GM12878 (cell line): ENCODE data around the gene CEP120. TPM values are rescaled to one million over a fixed set of nuclear protein-coding genes. Genes with fewer than 3 reads are reported as not detected.

ENCODE experiments used
- ATF7 ChIP-seq: fragments of 450-650 bp; IDR thresholded peaks from 2 replicates; pipeline ENCODE4 v1.6.1; 2016; ENCODE audit warnings: low read depth, mild to moderate bottlenecking
- CREB1 ChIP-seq: IDR thresholded peaks from 2 replicates; pipeline ENCODE4 v1.6.1; 2012; ENCODE audit warnings: low read depth, mild to moderate bottlenecking, inconsistent platforms
- EZH2 ChIP-seq: IDR thresholded peaks from 2 replicates; pipeline ENCODE4 v1.6.1; 2012; ENCODE audit warnings: low read depth, mild to moderate bottlenecking, control low read depth, inconsistent platforms, low read length, borderline replicate concordance; ENCODE audit not compliant: control insufficient read depth
- GATAD2B ChIP-seq: fragments of 450-650 bp; conservative IDR thresholded peaks from 2 replicates; pipeline ENCODE4 v1.6.1; 2017; ENCODE audit warnings: low read depth, mild to moderate bottlenecking, moderate library complexity
- MEF2A ChIP-seq: IDR thresholded peaks from 2 replicates; pipeline ENCODE4 v1.6.1; 2011; ENCODE audit warnings: low read depth, mild to moderate bottlenecking, low read length, moderate library complexity; ENCODE audit not compliant: insufficient read depth
- POLR2AphosphoS2 ChIP-seq: IDR thresholded peaks from 2 replicates; pipeline ENCODE4 v1.6.1; 2011; ENCODE audit warnings: low read depth, mild to moderate bottlenecking, low read length, improper control_type of control experiment, moderate library complexity
- POU2F2 ChIP-seq: IDR thresholded peaks from 3 replicates; pipeline ENCODE4 v1.6.1; 2011; ENCODE audit warnings: low read depth, mild to moderate bottlenecking, low read length, borderline replicate concordance
- RCOR1 ChIP-seq: conservative IDR thresholded peaks from 2 replicates; pipeline ENCODE4 v1.6.1; 2012; ENCODE audit warnings: low read depth, low read length, improper control_type of control experiment
- SKIL ChIP-seq: fragments of 450-650 bp; IDR thresholded peaks from 2 replicates; pipeline ENCODE4 v1.6.1; 2017; ENCODE audit warnings: mild to moderate bottlenecking, low read depth, inconsistent platforms; ENCODE audit not compliant: poor library complexity, severe bottlenecking
- SMC3 ChIP-seq: IDR thresholded peaks from 2 replicates; pipeline ENCODE4 v1.6.1; 2011; ENCODE audit warnings: low read length, improper control_type of control experiment, borderline replicate concordance
- SREBF2 ChIP-seq: IDR thresholded peaks from 2 replicates; pipeline ENCODE4 v1.6.1; 2012; ENCODE audit warnings: mild to moderate bottlenecking, low read length
- SRF ChIP-seq, 2 experiments: IDR thresholded peaks; 2 replicates each; pipeline ENCODE4 v1.6.1; 2011; ENCODE audit warnings: low read depth in 2 of 2, low read length in 2 of 2, mild to moderate bottlenecking in 1 of 2, moderate library complexity in 1 of 2
- TARDBP ChIP-seq: IDR thresholded peaks from 2 replicates; pipeline ENCODE4 v1.6.1; 2016; ENCODE audit warnings: borderline replicate concordance
- ZNF622 ChIP-seq: fragments of 450-650 bp; IDR thresholded peaks from 2 replicates; pipeline ENCODE4 v1.6.1; 2017; ENCODE audit warnings: mild to moderate bottlenecking, inconsistent platforms
- polyA plus RNA-seq, 11 experiments: library from polyadenylated mRNA; depleted of rRNA in 4 of 11; unstranded in 6 of 11; stranded (reverse) in 5 of 11; fragments of >200 nt; fragmentation: Nextera tagmentation in 4 of 11; fragmentation: Illumina TruSeq in 1 of 11; extraction: Ambion mirVana in 4 of 11; extraction: Trizol in 1 of 11; gene quantifications; 1 replicate in 1 of 11; 2 replicates in 10 of 11; pipeline versions ENCODE4 v1.2.1 to v1.2.3, GENCODE V29; 2011 to 2016; ENCODE audit warnings: inconsistent platforms in 2 of 11, missing spikeins in 2 of 11, low read depth in 1 of 11
- total RNA-seq, 4 experiments: library from RNA; depleted of rRNA in 3 of 4; stranded (reverse); fragments of >200 nt in 3 of 4; fragmentation: Illumina TruSeq in 1 of 4; extraction: Trizol in 1 of 4; gene quantifications; 2 replicates each; pipeline versions ENCODE4 v1.2.1 to v1.2.3, GENCODE V29; 2013 to 2021
- TF ChIP-seq, protein P1 (sequence below): fragments of 450-650 bp; formaldehyde crosslinking; IDR thresholded peaks from 2 replicates; pipeline ENCODE4 v1.4.0; 2020; ENCODE audit warnings: mild to moderate bottlenecking, moderate library complexity

The CEP120 gene
- total and polyA plus RNA-seq, 10 of the 15 experiments (the other 5 are each of a cell fraction or from before 2014, with no cell fraction given), result 4.1 to 23.0 (median 13.1) TPM

GRCh38 chr5:123423278-123424149 lies at the start of gene CEP120 (continued):
- peak; percentile 70 for TF ChIP-seq CREB1
- TF ChIP-seq ATF7, result peak; percentile 94
- TF ChIP-seq SMC3, result peak; percentile 64
- no peak for TF ChIP-seq ZNF622
- no peak; the same call in 1 of the 2 replicates for TF ChIP-seq TARDBP
- TF ChIP-seq SRF (IDR thresholded peaks at IDR 0.05; ENCODE audit: low read depth in 2 of 2, low read length in 2 of 2), result 0 out of 4 replicates have a peak, but pooled peaks of 1 of the 2 experiments have one; percentile 20
- peak; percentile 86; the same call in 1 of the 2 replicates for TF ChIP-seq RCOR1
- 0 out of 2 replicates have a peak, but pooled peaks have one; percentile 61 for TF ChIP-seq POLR2AphosphoS2
- TF ChIP-seq MEF2A, result 0 out of 2 replicates have a peak, but pooled peaks have one; percentile 36
- peak; percentile 63; the same call in 1 of the 3 replicates for TF ChIP-seq POU2F2
- peak; percentile 91 for TF ChIP-seq GATAD2B
- TF ChIP-seq SKIL, result peak; percentile 67
- TF ChIP-seq, protein P1, sequence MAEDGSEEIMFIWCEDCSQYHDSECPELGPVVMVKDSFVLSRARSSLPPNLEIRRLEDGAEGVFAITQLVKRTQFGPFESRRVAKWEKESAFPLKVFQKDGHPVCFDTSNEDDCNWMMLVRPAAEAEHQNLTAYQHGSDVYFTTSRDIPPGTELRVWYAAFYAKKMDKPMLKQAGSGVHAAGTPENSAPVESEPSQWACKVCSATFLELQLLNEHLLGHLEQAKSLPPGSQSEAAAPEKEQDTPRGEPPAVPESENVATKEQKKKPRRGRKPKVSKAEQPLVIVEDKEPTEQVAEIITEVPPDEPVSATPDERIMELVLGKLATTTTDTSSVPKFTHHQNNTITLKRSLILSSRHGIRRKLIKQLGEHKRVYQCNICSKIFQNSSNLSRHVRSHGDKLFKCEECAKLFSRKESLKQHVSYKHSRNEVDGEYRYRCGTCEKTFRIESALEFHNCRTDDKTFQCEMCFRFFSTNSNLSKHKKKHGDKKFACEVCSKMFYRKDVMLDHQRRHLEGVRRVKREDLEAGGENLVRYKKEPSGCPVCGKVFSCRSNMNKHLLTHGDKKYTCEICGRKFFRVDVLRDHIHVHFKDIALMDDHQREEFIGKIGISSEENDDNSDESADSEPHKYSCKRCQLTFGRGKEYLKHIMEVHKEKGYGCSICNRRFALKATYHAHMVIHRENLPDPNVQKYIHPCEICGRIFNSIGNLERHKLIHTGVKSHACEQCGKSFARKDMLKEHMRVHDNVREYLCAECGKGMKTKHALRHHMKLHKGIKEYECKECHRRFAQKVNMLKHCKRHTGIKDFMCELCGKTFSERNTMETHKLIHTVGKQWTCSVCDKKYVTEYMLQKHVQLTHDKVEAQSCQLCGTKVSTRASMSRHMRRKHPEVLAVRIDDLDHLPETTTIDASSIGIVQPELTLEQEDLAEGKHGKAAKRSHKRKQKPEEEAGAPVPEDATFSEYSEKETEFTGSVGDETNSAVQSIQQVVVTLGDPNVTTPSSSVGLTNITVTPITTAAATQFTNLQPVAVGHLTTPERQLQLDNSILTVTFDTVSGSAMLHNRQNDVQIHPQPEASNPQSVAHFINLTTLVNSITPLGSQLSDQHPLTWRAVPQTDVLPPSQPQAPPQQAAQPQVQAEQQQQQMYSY (CRISPR knock-in tag), result no peak
- TF ChIP-seq SREBF2, result no peak
- no peak for TF ChIP-seq EZH2
